Thoracic aorta (tissue), 2 donors: ENCODE results near the gene SULT2A1. TPM values are rescaled to one million over a fixed set of nuclear protein-coding genes. Genes with fewer than 3 reads are reported as not detected.
"Not testable (repeated sequence)": the region's sequence is repeated elsewhere in the genome, so short reads cannot be mapped to it uniquely, and the experiment has no call there.

Experiments
- ATAC-seq: fragments of 150-250 bp; one replicate; pipeline ENCODE4 v1.8.0; 2017; ENCODE audit warnings: low read depth; ENCODE audit not compliant: insufficient number of reproducible peaks, low FRiP score
- DNase-seq: peaks from one replicate; pipeline ENCODE4 v3.0.0-alpha.2; 2020; ENCODE audit warnings: low spot score
- H3K27ac ChIP-seq, 2 donors: fragments of 200-600 bp; sonication (generic); 1 replicate in 1 of 2; 2 replicates in 1 of 2; pipeline ENCODE4 v1.5.1; 2016; ENCODE audit warnings: mild to moderate bottlenecking in 2 of 2, moderate library complexity in 2 of 2
- H3K27me3 ChIP-seq: fragments of 200-600 bp; sonication (generic); replicated peaks from 2 replicates; pipeline ENCODE4 v1.6.0; 2016; ENCODE audit warnings: mild to moderate bottlenecking; ENCODE audit not compliant: insufficient read depth
- H3K36me3 ChIP-seq: fragments of 200-600 bp; sonication (generic); one replicate; pipeline ENCODE4 v1.5.1; 2016
- H3K4me1 ChIP-seq, 2 donors: fragments of 200-600 bp; sonication (generic); 1 replicate in 1 of 2; 2 replicates in 1 of 2; pipeline versions ENCODE4 v1.5.1 to v1.6.0; 2016; ENCODE audit warnings: low read depth in 2 of 2, mild to moderate bottlenecking in 1 of 2; ENCODE audit not compliant: control insufficient read depth in 1 of 2
- H3K4me3 ChIP-seq: fragments of 200-600 bp; sonication (generic); 2 replicates; pipeline ENCODE4 v1.5.1; 2016; ENCODE audit warnings: mild to moderate bottlenecking
- H3K9me3 ChIP-seq: fragments of 200-600 bp; sonication (generic); 2 replicates; pipeline ENCODE4 v1.5.1; 2016
- CTCF ChIP-seq: fragments of 200-600 bp; sonication (generic); IDR thresholded peaks from one replicate; pipeline ENCODE4 v1.5.1; 2019; ENCODE audit warnings: antibody characterized with exemption
- total RNA-seq, 2 donors: library from RNA; depleted of rRNA; stranded (reverse); fragments of >200 nt; gene quantifications; one replicate each; pipeline versions ENCODE4 v1.1.0 to v1.2.3, GENCODE V29; 2016

The SULT2A1 gene
- total RNA-seq, 2 donors from 2014 or later: not detected

GRCh38 chr19:47881757-47882156 is 4.4 kb downstream of the SULT2A1 start:
- TF ChIP-seq CTCF: no peak
- DNase-seq (no peak), ATAC-seq (no peak)

GRCh38 chr19:47879385-47879784 is 6.7 kb downstream of the SULT2A1 start:
- H3K4me3 ChIP-seq, H3K27me3 ChIP-seq, ATAC-seq, H3K4me1 ChIP-seq, H3K27ac ChIP-seq, DNase-seq, H3K9me3 ChIP-seq, H3K36me3 ChIP-seq: not testable (repeated sequence)

More at GRCh38 chr19:47881757-47882156, 4.4 kb downstream of the SULT2A1 start:
- Histone ChIP-seq H3K4me1 (no peaks in the 10 kb centered on the region), H3K27me3 (no peaks in the 10 kb centered on the region), H3K27ac (no peak overlapping the region), H3K36me3 (no peaks in the 10 kb centered on the region), H3K9me3 (no peaks in the 10 kb centered on the region), H3K4me3 (no peak overlapping the region)

DNA sequence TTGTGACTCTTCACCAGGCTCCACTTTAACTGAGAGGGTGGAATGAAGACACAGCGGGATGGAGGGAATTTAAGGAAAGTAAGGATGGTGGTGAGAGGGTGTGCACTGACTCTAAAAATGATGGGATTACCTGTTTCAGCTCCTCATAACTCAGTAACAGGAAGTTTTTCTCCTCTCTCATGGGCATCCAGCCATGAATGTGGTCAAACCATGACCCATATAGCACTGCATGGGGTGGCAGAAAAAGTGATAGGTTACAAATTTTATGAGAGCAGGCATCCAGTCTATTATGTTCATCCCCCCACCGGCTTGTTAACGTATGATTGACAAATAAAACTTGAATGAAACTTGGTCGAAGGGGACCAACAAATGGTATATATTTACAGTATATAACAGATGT is 7.2 kb downstream of the SULT2A1 start:
- no peak overlapping the region for H3K27ac ChIP-seq
- no peak overlapping the region for H3K4me3 ChIP-seq
- no peaks in the 10 kb centered on the region for H3K4me1 ChIP-seq
- DNase-seq (no peak), ATAC-seq (no peak)
- H3K27me3 ChIP-seq: no peaks in the 10 kb centered on the region
- H3K36me3 ChIP-seq: no peaks in the 10 kb centered on the region
- H3K9me3 ChIP-seq: no peaks in the 10 kb centered on the region
- TF ChIP-seq CTCF: no peak

DNA sequence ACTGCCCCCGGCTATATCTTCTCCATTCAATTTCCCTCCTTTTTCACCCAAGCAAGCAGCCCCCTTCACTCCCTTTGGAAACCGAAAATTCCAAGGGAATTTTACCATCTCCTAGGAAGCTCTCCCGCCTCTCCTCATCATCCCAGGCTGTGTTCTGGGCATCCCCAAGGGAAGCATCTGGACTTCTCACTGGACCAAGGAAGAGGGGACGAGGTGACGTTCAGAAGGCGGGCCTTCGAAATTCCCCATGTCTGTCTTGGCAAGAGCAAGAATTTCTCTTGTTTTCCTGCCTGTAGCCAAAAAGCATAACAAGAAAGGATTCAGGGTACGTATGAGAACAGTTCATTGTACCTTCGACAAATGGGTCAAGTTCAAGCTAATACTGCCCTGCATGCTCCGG is 20.9 kb downstream of the SULT2A1 start:
- no peak for DNase-seq
- H3K9me3 ChIP-seq: no peaks in the 10 kb centered on the region
- H3K4me1 ChIP-seq: no peaks in the 10 kb centered on the region
- no peaks in the 10 kb centered on the region for H3K27me3 ChIP-seq
- no peak overlapping the region for H3K4me3 ChIP-seq
- H3K36me3 ChIP-seq: no peaks in the 10 kb centered on the region
- H3K27ac ChIP-seq: no peak overlapping the region
- no peak for ATAC-seq
- no peak for TF ChIP-seq CTCF

DNA sequence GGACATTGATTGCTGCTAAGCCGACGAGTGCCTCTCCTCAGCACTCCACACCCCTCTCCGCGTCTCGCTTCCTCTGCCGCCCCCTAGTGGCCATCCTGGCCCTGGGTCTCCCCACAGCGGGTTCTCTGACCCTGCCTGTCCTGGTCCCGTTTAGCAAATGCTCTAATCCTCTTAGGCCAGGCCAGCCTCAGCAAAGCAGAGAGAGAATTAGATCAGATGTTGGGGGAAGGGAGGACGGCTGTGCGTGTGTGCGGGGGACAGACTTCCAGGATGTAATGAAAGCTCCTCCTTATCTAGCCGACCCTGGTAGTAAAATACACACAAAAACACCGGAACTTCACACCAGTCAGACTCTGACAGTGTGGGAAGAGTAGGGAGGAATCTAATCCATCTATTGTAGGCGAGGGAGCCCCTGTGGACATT is 22.6 kb downstream of the SULT2A1 start:
- Histone ChIP-seq H3K4me3 (no peak overlapping the region), H3K36me3 (no peaks in the 10 kb centered on the region), H3K27ac (no peak overlapping the region), H3K4me1 (no peaks in the 10 kb centered on the region), H3K27me3 (no peaks in the 10 kb centered on the region), H3K9me3 (no peaks in the 10 kb centered on the region)
- DNase-seq (peak; percentile 11), ATAC-seq (no peak)
- TF ChIP-seq CTCF: peak; percentile 88

DNA sequence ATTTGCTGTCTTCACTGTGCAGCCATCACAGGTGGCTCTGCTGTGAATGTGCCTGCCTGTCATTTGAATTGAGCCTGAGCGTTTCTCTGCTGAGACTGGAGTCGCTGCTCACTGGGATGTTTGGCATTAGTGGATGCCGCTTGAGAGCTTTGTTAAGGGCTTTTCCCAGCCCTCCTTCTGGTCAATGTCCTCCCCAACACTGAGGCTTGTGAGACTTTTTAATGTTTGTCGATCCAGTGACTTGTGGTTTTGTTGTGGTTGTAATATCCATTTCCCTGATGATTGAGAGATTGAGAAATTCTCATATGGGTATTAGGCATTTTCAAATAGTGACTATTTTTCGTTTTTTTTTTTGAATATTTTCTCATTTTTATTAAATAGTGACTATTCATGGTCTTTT is 24.5 kb downstream of the SULT2A1 start:
- no peak for ATAC-seq
- TF ChIP-seq CTCF: no peak
- H3K27me3 ChIP-seq: no peaks in the 10 kb centered on the region
- H3K4me3 ChIP-seq: no peak overlapping the region
- no peak for DNase-seq
- no peak overlapping the region for H3K27ac ChIP-seq
- no peaks in the 10 kb centered on the region for H3K9me3 ChIP-seq
- H3K4me1 ChIP-seq: no peaks in the 10 kb centered on the region
- H3K36me3 ChIP-seq: no peaks in the 10 kb centered on the region
